D341Med (cell line): ENCODE results near the gene POU2F1.

Source experiments
- DNase-seq: peaks from one replicate; pipeline ENCODE4 v3.0.0; 2012; ENCODE audit warnings: low spot score

Gene POU2F1

GRCh38 chr1:167272369-167272957 is 51.8 kb downstream of the POU2F1 start:
- no peak for DNase-seq

GRCh38 chr1:167273027-167273800 is 52.5 kb downstream of the POU2F1 start:
- DNase-seq, result peak; percentile 66

DNA sequence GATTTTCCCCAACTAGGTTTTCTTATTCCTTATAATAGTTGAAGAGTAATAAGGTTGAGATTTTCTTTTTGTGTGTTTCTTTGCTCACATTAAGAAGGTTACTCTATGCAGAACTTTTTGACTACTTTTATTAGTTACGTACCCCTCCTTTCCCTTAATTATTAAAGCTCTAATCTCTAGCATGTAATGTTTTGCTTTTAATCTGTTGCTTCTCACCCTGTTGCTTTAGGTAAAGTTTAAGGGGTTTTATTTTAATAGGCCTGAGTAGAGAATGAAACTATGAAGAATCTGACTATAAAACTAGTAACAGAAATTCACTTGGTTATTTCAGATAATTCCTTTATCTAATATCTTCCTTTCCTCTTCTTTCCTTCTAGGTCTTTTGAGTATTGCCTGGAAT is 53.4 kb downstream of the POU2F1 start:
- DNase-seq, result no peak

DNA sequence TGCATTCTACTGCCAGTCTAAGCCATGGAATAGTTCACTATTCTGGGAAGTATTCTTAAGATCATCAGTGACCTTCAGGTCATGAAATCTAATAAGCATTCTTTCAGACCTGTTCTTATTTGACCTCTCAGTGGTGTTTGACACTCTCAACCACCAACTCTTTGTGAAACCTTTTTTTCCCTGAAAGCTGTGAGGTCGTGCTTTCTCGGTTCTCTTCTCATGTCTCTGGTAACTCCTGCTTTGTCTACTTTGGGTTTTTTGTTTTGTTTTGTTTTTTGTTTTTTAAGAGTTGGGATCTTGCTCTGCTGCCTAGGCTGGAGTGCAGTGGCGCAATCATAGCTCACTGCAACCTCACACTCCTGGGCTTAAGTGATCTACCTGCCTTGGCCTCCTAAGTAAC is 56.3 kb downstream of the POU2F1 start:
- no peak for DNase-seq

GRCh38 chr1:167278497-167278896 is 57.8 kb downstream of the POU2F1 start:
- DNase-seq, result no peak

- DNase-seq, result peak; percentile 48
These were observed 60.2 kb downstream of the POU2F1 start for GRCh38 chr1:167280912-167281311.

- DNase-seq, result no peak
These were observed 67.8 kb downstream of the POU2F1 start for GRCh38 chr1:167288390-167289074.

DNA sequence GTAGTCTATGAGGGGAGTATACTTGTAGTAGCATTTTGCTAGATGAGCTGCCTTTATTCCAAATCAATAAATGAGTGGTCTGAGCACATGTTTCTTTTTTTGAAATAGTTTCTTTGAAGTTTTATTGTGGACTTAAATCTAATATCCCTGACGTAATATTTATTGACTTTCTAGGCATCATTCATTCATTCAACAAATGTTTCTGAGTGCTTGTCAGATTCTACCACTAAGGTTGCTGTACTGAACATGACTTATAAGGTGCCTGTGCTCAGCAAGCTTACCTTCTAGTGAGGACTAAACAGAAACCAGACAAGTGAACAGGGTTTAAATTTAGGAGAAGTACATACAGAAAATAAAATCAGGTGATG is 68.4 kb downstream of the POU2F1 start:
- DNase-seq, result no peak

GRCh38 chr1:167289966-167290365 is 69.3 kb downstream of the POU2F1 start:
- DNase-seq, result no peak

GRCh38 chr1:167291539-167292185 is 71.0 kb downstream of the POU2F1 start:
- DNase-seq, result no peak

GRCh38 chr1:167292216-167292615 is 71.5 kb downstream of the POU2F1 start:
- DNase-seq, result no peak

DNA sequence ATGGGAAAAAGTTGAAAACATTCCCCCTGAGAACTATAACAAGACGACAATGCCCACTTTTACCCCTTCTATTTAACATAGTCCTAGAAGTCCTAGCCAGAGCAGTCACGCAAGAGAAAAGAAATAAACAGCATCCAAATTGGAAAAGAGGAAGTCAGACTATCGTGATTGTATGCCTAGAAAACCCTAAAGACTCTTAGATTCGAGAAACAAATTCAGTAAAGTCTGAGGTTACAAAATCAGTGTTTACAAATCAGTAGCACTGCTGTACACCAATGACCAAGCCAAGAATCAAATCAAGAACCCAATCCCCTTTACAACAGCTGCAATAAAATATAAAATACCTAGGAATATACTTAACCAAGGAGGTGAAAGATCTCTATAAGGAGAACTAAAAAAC is 72.4 kb downstream of the POU2F1 start:
- no peak for DNase-seq

DNA sequence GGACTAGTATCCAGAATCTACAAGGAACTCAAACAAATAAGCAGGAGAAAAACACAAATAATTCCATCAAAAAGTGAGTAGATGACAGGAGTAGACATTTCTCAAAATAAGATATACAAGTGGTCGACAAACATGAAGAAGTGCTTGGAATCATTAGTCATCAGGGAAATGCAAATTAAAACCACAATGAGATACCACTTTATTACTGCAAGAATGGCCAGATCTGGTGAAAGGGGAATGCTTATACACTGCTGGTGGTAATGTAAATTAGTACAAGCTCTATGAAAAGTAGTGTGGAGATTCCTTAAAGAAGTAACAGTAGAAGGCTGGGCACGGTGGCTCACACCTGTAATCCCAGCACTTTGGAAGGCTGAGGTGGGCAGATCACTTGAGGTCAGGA is 73.8 kb downstream of the POU2F1 start:
- no peak for DNase-seq

DNA sequence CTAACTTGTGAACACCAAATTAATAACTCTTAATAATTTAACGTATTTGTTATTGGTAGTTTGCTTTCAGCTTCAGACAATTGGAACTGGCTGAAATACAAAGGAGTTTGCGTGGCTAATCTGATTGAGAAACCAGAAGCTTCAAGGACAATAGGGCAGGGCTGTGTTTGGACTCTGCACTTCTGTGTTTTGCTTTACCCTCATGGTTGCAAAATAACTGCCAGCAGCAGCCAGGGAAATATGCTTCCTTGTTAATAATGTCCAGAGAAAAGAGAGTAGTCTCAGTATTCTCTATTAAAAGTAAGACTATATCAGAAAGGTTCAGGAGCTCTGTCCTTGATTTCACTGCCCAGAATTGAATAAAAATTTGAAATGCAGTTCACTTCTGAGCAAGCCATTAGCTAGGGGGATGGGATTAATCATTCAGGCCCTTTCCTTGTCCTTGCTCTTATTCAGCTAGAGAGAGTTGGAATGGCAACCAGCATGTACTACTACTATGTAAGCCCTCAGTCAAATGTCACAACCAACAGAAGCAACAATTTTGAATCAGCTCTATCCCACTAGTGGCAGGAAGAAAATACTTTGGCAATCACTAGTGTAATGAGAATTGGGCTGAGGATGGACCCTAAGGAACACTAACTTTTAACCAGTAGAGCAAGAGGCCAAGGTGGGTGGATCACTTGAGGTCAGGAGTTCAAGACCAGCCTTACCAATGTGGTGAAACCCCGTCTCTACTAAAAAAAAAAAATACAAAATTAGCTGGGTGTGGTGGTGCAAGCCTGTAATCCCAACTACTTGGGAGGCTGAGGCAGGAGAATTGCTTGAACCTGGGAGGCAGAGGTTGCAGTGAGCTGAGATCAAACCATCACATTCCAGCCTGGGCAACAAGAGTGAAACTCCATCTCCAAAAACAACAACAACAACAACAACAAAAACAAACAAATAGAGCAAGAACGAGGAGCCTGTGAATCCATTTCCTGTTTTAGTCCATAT is 76.8 kb downstream of the POU2F1 start:
- no peak for DNase-seq

GRCh38 chr1:167298325-167298724 is 77.6 kb downstream of the POU2F1 start:
- DNase-seq, result no peak

DNA sequence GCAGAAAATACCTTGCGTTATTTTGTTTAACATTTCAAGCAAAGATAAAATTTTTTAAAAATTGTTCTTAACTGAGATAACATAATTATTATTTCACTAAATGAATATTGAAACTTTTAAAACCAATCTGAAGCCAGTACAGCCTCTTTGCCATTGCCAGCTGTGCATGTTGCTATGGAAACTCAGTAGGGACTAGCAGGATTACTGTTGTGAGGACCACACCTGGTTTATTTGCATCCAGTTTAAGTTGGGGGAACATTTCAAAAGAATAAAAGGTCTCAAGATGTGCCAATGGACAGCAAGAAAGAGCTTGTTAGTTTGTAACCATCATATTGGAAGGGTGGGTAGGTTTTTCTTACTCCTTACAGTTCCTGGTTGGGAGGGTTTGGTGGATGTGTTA is 80.7 kb downstream of the POU2F1 start:
- no peak for DNase-seq

DNA sequence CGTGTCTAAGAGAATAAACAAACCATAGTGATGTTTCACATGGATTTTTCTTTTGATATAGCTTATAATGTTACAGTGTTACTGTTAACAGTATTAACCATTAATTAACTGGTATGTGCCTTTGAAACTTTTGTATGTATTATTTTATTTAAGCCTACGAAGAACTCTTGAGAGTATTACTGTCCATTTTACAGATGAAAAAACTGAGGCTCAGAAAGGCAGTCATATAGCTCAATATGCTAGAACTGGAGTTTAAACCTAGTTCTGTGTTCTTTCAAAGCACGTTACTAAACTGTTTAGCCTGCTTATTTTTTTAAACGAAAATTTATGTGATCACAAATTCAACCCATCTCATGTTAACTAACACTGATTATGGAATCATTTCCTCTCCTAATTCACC is 83.5 kb downstream of the POU2F1 start:
- no peak for DNase-seq

DNA sequence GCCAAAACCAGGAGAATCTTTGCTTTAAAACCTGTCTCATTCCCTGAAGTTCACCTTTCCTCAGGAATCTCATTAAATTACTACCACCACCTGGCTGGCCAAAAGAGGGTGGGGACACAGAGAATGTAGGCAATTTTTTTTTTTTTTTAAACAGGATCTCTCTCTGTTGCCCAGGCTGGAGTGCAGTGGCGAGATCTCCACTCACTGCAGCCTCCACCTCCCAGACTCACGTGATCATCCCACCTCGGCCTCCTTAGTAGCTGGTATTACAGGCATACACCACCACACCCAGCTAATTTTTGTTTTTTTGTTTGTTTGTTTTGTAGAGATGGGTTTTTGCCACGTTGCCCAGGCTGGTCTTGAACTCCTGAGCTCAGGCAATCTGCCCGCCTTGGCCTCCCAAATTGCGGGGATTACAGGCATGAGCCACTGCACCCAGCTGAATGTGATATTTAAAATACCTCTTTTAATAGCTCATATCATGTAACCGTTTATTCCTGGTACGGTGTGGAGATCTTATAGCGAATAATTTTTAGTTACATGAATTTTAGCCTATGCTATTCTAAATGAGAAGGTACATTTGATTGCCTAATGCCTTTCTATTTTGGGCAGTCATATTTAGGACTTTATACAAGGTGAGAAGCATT is 84.5 kb downstream of the POU2F1 start:
- no peak for DNase-seq

DNA sequence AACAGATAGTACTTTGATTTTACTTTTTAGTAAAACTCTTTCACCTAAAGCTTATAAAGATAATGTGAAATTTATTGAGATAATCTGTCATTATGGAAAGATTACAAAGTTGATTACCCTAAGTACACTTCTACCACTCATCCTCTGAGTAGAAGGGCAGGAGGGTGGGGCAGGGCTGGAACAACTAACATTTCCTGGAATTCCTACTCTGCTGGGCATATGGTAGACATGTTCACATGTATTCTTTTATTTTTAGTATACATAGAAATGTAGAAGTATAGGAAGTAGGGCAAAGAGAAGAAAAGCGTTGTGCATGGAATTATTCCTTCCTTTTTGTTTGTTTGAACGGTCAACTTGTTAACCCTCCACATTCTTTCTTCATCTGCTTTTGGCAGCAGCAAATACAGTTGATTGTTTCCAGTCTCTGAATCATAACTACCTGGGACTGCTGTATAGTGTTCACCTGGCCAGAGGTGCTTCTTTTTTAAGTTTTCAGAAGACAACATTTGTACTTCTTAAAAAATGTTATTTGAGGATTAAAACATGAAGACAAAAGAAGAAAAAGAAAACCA is 85.1 kb downstream of the POU2F1 start:
- DNase-seq, result peak; percentile 68

DNA sequence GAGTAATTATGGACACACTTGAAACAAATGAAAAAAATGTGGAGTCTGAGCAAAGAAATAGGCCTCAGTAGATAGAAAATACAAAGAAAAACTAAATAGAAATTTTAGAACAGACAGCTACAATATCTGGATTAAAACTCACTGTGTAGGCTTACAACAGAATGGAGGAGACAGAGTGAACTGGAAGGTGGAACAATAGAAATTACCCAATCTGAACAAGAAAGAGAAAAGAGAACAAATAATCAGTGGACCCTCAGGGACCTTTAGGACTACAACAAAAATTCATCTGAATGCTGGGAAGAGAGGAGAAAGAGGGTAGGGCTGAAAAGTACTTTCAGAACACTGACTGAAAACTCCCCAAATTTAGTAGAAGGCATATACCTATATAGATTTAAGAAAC is 90.0 kb downstream of the POU2F1 start:
- DNase-seq, result no peak

GRCh38 chr1:167312871-167313270 is 92.2 kb downstream of the POU2F1 start:
- DNase-seq, result no peak
